GM21367 (cell line): Measurements from ENCODE around the gene TMEM239.

Experiments used
- ATAC-seq: cut with Tn5 transposase; IDR thresholded peaks from one replicate; pipeline ENCODE4 v1.9.1; 2021; ENCODE audit not compliant: unreplicated experiment

The TMEM239 gene

GRCh38 chr20:2846698-2847097, 30.5 kb downstream of the TMEM239 start:
- ATAC-seq: no peak

GRCh38 chr20:2847802-2848201, 31.6 kb downstream of the TMEM239 start:
- ATAC-seq: no peak

DNA sequence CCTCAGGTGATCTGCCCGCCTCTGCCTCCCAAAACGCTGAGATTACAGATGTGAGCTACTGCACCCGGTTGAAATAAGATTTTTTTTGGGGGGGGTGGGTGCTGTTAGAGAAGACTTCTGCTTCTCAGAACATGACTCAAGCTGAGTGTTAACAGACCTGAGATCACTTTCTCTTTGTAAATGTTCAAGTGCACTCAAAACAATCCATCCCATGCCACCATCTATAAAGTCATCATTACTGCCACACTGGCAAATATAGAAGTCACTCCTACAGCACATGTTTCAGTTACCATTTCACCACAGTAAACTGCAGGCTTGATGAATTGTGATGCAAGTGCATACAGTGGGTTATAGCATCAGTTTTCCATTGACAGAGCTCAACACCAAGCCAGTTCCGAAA, 33.4 kb downstream of the TMEM239 start:
- ATAC-seq: no peak

GRCh38 chr20:2851086-2851485, 34.9 kb downstream of the TMEM239 start:
- ATAC-seq: no peak

DNA sequence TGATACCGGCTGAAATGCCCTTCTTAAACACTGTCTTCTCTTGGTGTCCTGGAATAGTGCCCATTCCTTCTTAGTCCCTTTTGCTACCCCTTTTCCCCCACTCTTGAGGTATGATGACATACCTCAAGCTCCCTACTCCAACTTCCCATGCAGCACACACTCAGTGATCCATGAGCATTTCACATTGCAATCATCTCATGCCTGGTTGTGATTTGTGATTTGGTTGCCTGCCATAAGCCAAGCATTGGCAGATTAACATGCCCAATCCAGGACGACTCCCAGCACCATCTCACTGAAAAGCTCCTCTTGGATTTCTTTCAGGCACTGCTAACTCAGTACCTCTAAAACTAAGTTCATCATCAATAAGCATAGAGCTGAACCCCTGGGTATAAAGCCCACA, 42.4 kb downstream of the TMEM239 start:
- no peak for ATAC-seq

- ATAC-seq: no peak
Measured at GRCh38 chr20:2859330-2860121, 43.4 kb downstream of the TMEM239 start.

DNA sequence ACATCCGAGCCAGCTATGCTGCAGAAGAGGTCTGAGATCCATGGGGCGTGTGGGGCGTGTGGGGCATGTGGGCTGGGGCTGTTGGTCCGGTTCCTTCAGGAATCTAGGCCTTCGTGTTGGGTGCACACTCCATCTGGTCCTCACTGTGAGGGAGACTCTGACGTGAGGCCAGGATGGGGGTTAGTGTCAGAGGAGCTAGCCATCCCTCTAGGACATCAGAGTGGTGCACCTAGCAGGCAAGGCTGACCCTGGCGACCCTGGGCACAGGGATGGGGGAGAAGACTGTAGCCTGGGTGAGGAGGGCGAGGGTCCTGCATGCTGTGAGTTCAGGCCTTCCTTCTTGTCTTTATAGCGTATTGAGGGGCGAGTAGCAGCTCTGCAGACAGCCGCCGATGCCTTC, 48.5 kb downstream of the TMEM239 start:
- ATAC-seq: no peak

- ATAC-seq: no peak
Measured at GRCh38 chr20:2865101-2865500, 48.9 kb downstream of the TMEM239 start.

- ATAC-seq: no peak
Measured at GRCh38 chr20:2865630-2866029, 49.5 kb downstream of the TMEM239 start.

DNA sequence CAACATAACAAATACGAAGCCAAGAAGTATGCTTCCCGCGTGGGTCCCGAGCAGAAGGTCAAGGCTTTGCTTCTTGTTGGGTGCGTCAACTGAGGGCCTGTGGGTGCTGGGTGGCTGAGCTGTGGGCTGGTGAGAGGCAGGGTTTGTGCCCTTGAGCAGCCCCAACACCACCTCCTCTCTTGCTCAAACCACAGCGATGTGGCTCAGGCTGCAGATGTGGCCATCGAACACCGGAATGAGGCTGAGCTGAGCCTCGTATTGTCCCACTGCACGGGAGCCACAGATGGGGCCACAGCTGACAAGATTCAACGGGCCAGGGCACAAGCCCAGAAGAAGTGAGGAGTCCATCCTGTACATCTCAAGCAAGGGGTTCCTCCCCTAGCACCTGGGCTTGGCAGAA, 50.1 kb downstream of the TMEM239 start:
- no peak for ATAC-seq

GRCh38 chr20:2867081-2867864, 51.1 kb downstream of the TMEM239 start:
- no peak for ATAC-seq
